ENCODE data around the gene SVIL. TPM values are rescaled to one million over a fixed set of nuclear protein-coding genes. Genes with fewer than 3 reads are reported as not detected.

SVIL gene
- total and polyA plus RNA-seq, 4 donors: 3.1 to 26.0 (median 9.4) TPM

GRCh38 chr10:29578457-29578856, 56.3 kb downstream of the SVIL start:
- Histone ChIP-seq H3K4me1 (ENCODE audit: control insufficient read depth in 4 of 4, insufficient read depth in 4 of 4, low read length in 3 of 4) (no peaks in the 10 kb centered on the region), H3K4me3 (ENCODE audit: low read depth in 1 of 3, low read length in 3 of 3) (no peak overlapping the region), H3K36me3 (ENCODE audit: control insufficient read depth in 4 of 4, insufficient read depth in 3 of 4, low read depth in 1 of 4, low read length in 3 of 4) (no peaks in the 10 kb centered on the region), H3K9ac (ENCODE audit: low read depth in 1 of 2, low read length in 2 of 2) (no peak overlapping the region), H3K9me3 (ENCODE audit: control insufficient read depth in 4 of 4, low read length in 3 of 4) (no peaks in the 10 kb centered on the region), H3K27ac (ENCODE audit: low read depth in 1 of 2, low read length in 2 of 2) (no peak overlapping the region), H3K27me3 (ENCODE audit: control insufficient read depth in 4 of 4, insufficient read depth in 4 of 4, low read length in 3 of 4) (no peaks in the 10 kb centered on the region)
- DNase-seq (ENCODE audit: low spot score): no peak
- 91% methylated on average over 3 of the region's 3 CpGs for WGBS
- no peak for TF ChIP-seq GABPA (IDR thresholded peaks at IDR 0.05 in 1 of 2, conservative IDR thresholded peaks at IDR 0.05 in 1 of 2)
- no peak for TF ChIP-seq YY1 (IDR thresholded peaks at IDR 0.05)
- no peak for TF ChIP-seq TAF1 (conservative IDR thresholded peaks at IDR 0.05)
- TF ChIP-seq JUND (IDR thresholded peaks at IDR 0.05): no peak
- TF ChIP-seq RAD21 (IDR thresholded peaks at IDR 0.05): no peak
- TF ChIP-seq HNF4G (IDR thresholded peaks at IDR 0.05): no peak
- TF ChIP-seq ATF3 (IDR thresholded peaks at IDR 0.05): no peak
- TF ChIP-seq ZBTB33 (IDR thresholded peaks at IDR 0.05): no peak
- TF ChIP-seq SP1 (IDR thresholded peaks at IDR 0.05): no peak
- TF ChIP-seq FOXA1 (IDR thresholded peaks at IDR 0.05): no peak
- no peak for TF ChIP-seq CTCF (IDR thresholded peaks at IDR 0.05; ENCODE audit: low read depth, low read length, missing input control)
- no peak for TF ChIP-seq EGR1 (IDR thresholded peaks at IDR 0.05; ENCODE audit: low read depth in 2 of 2)
- TF ChIP-seq MAX (IDR thresholded peaks at IDR 0.05): no peak
- no peak for TF ChIP-seq REST (IDR thresholded peaks at IDR 0.05)
- TF ChIP-seq HNF4A (conservative IDR thresholded peaks at IDR 0.05): no peak
- no peak for TF ChIP-seq FOXA2 (IDR thresholded peaks at IDR 0.05)
- TF ChIP-seq NR2F2 (IDR thresholded peaks at IDR 0.05): no peak
- no peak for TF ChIP-seq RXRA (IDR thresholded peaks at IDR 0.05)
